K562 (cell line): ENCODE measurements around the gene ZNF629. TPM values are rescaled to one million over a fixed set of nuclear protein-coding genes. Genes with fewer than 3 reads are reported as not detected.

Source experiments
- ATAC-seq: fragments of 200-7000 bp; cut with Tn5 transposase; 3 replicates; pipeline ENCODE4 v1.9.1; 2020; ENCODE audit warnings: moderate library complexity
- BruUV-seq: library from RNA; stranded (reverse); fragments of 400-500 nt; replicated peaks from 2 replicates; lab custom pipeline; 2021; lab: Mats Ljungman, UMichigan
- CTCF ChIA-PET: fragments of 300-600 bp; formaldehyde crosslinking; extraction: SDS; loops from one replicate; lab custom pipeline; 2021; ENCODE audit warnings: low intra/inter-chr PET ratio; lab: Yijun Ruan, JAX
- POLR2A ChIA-PET: fragments of 300-600, 350-650 bp; sonication (Branson Sonifier 250); formaldehyde crosslinking; extraction: SDS; loops from one replicate; lab custom pipeline; 2021; ENCODE audit warnings: antibody characterized with exemption, inconsistent platforms; lab: Yijun Ruan, JAX
- DNase-seq, 4 experiments: peaks; one replicate each; pipeline versions ENCODE4 v3.0.0 to v3.0.0-alpha.2; 2011 to 2018; ENCODE audit warnings: low spot score in 3 of 4, mixed read lengths in 3 of 4; ENCODE audit errors: extremely low read depth in 1 of 4
- FAIRE-seq: peaks from 2 replicates; lab custom pipeline; 2011; peaks lifted over from hg19 to GRCh38; lab: Jason Lieb, UNC
- H2AFZ ChIP-seq: 2 replicates; pipeline ENCODE4 v1.6.0; 2011; ENCODE audit warnings: low read depth, low read length, control low read depth, inconsistent platforms
- H3K27ac ChIP-seq: fragments of 200-600 bp; 3 replicates; pipeline ENCODE4 v1.8.0; 2011; ENCODE audit warnings: low read depth, mild to moderate bottlenecking, control low read depth, inconsistent platforms, low read length, moderate library complexity, mixed read lengths; ENCODE audit errors: extremely low read depth
- H3K27me3 ChIP-seq, 2 experiments: fragments of 300-600 bp in 1 of 2; 2 replicates in 1 of 2; 3 replicates in 1 of 2; pipeline versions ENCODE4 v1.6.0 to v1.8.0; 2011; ENCODE audit warnings: inconsistent platforms in 2 of 2, low read length in 2 of 2, mild to moderate bottlenecking in 1 of 2, mixed read lengths in 1 of 2, moderate library complexity in 1 of 2; ENCODE audit not compliant: control insufficient read depth in 2 of 2, insufficient read depth in 2 of 2
- H3K36me3 ChIP-seq: fragments of 300-600 bp; 3 replicates; pipeline ENCODE4 v1.8.0; 2011; ENCODE audit warnings: mild to moderate bottlenecking, low read length, inconsistent platforms; ENCODE audit not compliant: control insufficient read depth, insufficient read depth
- H3K4me1 ChIP-seq, 2 experiments: fragments of 200-600 bp in 1 of 2; replicated peaks in 1 of 2; 2 replicates in 1 of 2; 3 replicates in 1 of 2; pipeline versions ENCODE4 v1.5.1 to v1.8.0; 2011; ENCODE audit warnings: inconsistent platforms in 2 of 2, low read length in 2 of 2, mild to moderate bottlenecking in 1 of 2, mixed read lengths in 1 of 2, moderate library complexity in 1 of 2; ENCODE audit not compliant: control insufficient read depth in 2 of 2, insufficient read depth in 2 of 2
- H3K4me2 ChIP-seq: 2 replicates; pipeline ENCODE4 v1.6.1; 2011; ENCODE audit warnings: low read length, control low read depth, inconsistent platforms, mixed read lengths; ENCODE audit not compliant: insufficient read depth
- H3K4me3 ChIP-seq: fragments of 200-600 bp; sonication (generic), shearing (Covaris generic); 2 replicates; pipeline ENCODE4 v1.5.1; 2016; ENCODE audit warnings: control low read depth, inconsistent platforms
- H3K79me2 ChIP-seq: fragments of 200-600 bp; 3 replicates; pipeline ENCODE4 v1.8.0; 2011; ENCODE audit warnings: low read length, inconsistent platforms; ENCODE audit not compliant: control insufficient read depth, insufficient read depth
- H3K9ac ChIP-seq, 2 experiments: 2 replicates each; pipeline versions ENCODE4 v1.6.0 to v1.6.1; 2011; ENCODE audit warnings: low read depth in 2 of 2, low read length in 2 of 2, control low read depth in 1 of 2, inconsistent platforms in 1 of 2, mild to moderate bottlenecking in 1 of 2, mixed read lengths in 1 of 2; ENCODE audit not compliant: insufficient read depth in 1 of 2
- H3K9me1 ChIP-seq: one replicate; pipeline ENCODE4 v1.6.0; 2011; ENCODE audit warnings: inconsistent platforms, mild to moderate bottlenecking, low read length, moderate library complexity; ENCODE audit not compliant: control insufficient read depth, insufficient read depth
- H3K9me3 ChIP-seq: replicated peaks from 2 replicates; pipeline ENCODE4 v1.5.1; 2011; ENCODE audit warnings: low read depth, low read length, inconsistent platforms; ENCODE audit not compliant: control insufficient read depth, insufficient read depth
- H4K20me1 ChIP-seq: replicated peaks from 2 replicates; pipeline ENCODE4 v1.6.1; 2011; ENCODE audit warnings: low read length, inconsistent platforms, mixed read lengths; ENCODE audit not compliant: control insufficient read depth, insufficient read depth
- ARID2 ChIP-seq: fragments of 450-650 bp; IDR thresholded peaks from 2 replicates; pipeline ENCODE4 v1.6.1; 2017; ENCODE audit warnings: antibody characterized with exemption, mild to moderate bottlenecking
- ETV6 ChIP-seq, 3 experiments: fragments of 150-350 bp in 1 of 3; sonication (generic) in 1 of 3; formaldehyde crosslinking in 1 of 3; IDR thresholded peaks; 2 replicates each; pipeline versions ENCODE4 v1.6.1 to v1.8.0; 2014 to 2022; ENCODE audit warnings: borderline replicate concordance in 2 of 3, low read depth in 2 of 3, antibody characterized with exemption in 1 of 3, low read length in 1 of 3, mild to moderate bottlenecking in 1 of 3, missing genetic modification reagents in 1 of 3
- FOSL1 ChIP-seq: fragments of 200-800 bp; sonication (Bioruptor generic); conservative IDR thresholded peaks from 2 replicates; pipeline ENCODE4 v1.6.1; 2016; ENCODE audit warnings: missing genetic modification characterization, missing compliant biosample characterization
- GTF2F1 ChIP-seq: IDR thresholded peaks from 2 replicates; pipeline ENCODE4 v1.6.1; 2011; ENCODE audit warnings: low read depth, low read length, improper control_type of control experiment
- KDM1A ChIP-seq, 2 experiments: fragments of 450-650 bp; IDR thresholded peaks; 2 replicates each; pipeline ENCODE4 v1.6.1; 2016; ENCODE audit warnings: mild to moderate bottlenecking in 2 of 2
- RCOR1 ChIP-seq, 2 experiments: IDR thresholded peaks; 2 replicates each; pipeline ENCODE4 v1.6.1; 2012; ENCODE audit warnings: low read depth in 2 of 2, low read length in 2 of 2, borderline replicate concordance in 1 of 2, improper control_type of control experiment in 1 of 2
- TEAD2 ChIP-seq: fragments of 450-650 bp; IDR thresholded peaks from 2 replicates; pipeline ENCODE4 v1.6.1; 2016; ENCODE audit warnings: missing genetic modification characterization, control low read depth, missing compliant biosample characterization
- ZNF785 ChIP-seq: fragments of 250-450 bp; sonication (Bioruptor Pico); IDR thresholded peaks from 2 replicates; pipeline ENCODE4 v1.4.0; 2020; ENCODE audit warnings: mild to moderate bottlenecking
- WGBS: fragments of 100-300 bp; shearing (Covaris generic); methylation state at CpG from one replicate; pipeline ENCODE4 v1.1.6; 2016; ENCODE audit warnings: low coverage, mixed read lengths; ENCODE audit not compliant: insufficient coverage; ENCODE audit errors: missing lambda C conversion rate; 5-methylcytosine and 5-hydroxymethylcytosine counted together
- in situ Hi-C: fragments of 300-500 bp; cut with MboI; formaldehyde crosslinking; loops from 4 replicates; pipeline ENCODE4 v1.15.0; 2018; ENCODE audit warnings: inconsistent platforms, mixed read lengths
- intact Hi-C: fragments of 100-400 bp; cut with micrococcal nuclease; formaldehyde crosslinking; loops from 2 replicates; pipeline ENCODE4 v1.14.2; 2022
- polyA plus RNA-seq, 8 experiments: library from polyadenylated mRNA; depleted of rRNA in 4 of 8; stranded (reverse) in 5 of 8; unstranded in 3 of 8; fragments of >200 nt; fragmentation: Nextera tagmentation in 2 of 8; fragmentation: Illumina TruSeq in 1 of 8; extraction: Ambion mirVana in 2 of 8; extraction: Trizol in 1 of 8; gene quantifications; 2 replicates each; pipeline versions ENCODE4 v1.2.1 to v1.2.3, GENCODE V29; 2011 to 2014; ENCODE audit warnings: inconsistent platforms in 1 of 8, missing spikeins in 1 of 8
- total RNA-seq, 7 experiments: library from RNA; depleted of rRNA in 6 of 7; stranded (reverse); fragments of >200 nt in 6 of 7; fragmentation: Illumina TruSeq in 2 of 7; extraction: Trizol in 2 of 7; gene quantifications; 2 replicates each; pipeline versions ENCODE4 v1.2.1 to v1.2.3, GENCODE V29; 2011 to 2021; ENCODE audit warnings: low replicate concordance in 1 of 7
- TF ChIP-seq, protein P1 (sequence below): fragments of 200-800 bp; sonication (Bioruptor generic); IDR thresholded peaks from 2 replicates; pipeline ENCODE4 v1.6.1; 2016; ENCODE audit warnings: missing genetic modification characterization, missing compliant biosample characterization
- TF ChIP-seq, protein P2 (sequence below): IDR thresholded peaks from 3 replicates; pipeline ENCODE4 v1.6.1; 2011; ENCODE audit warnings: borderline replicate concordance, mild to moderate bottlenecking, moderate library complexity; ENCODE audit not compliant: insufficient read length; ENCODE audit errors: extremely low read depth

Gene ZNF629
- total and polyA plus RNA-seq, 9 of the 15 experiments (the other 6 are each of a cell fraction or from before 2014, with no cell fraction given): 0.44 to 18.8 (median 7.4) TPM

GRCh38 chr16:30816769-30817168 lies 29.8 kb upstream of the ZNF629 start (continued):
- TF ChIP-seq, protein P1, sequence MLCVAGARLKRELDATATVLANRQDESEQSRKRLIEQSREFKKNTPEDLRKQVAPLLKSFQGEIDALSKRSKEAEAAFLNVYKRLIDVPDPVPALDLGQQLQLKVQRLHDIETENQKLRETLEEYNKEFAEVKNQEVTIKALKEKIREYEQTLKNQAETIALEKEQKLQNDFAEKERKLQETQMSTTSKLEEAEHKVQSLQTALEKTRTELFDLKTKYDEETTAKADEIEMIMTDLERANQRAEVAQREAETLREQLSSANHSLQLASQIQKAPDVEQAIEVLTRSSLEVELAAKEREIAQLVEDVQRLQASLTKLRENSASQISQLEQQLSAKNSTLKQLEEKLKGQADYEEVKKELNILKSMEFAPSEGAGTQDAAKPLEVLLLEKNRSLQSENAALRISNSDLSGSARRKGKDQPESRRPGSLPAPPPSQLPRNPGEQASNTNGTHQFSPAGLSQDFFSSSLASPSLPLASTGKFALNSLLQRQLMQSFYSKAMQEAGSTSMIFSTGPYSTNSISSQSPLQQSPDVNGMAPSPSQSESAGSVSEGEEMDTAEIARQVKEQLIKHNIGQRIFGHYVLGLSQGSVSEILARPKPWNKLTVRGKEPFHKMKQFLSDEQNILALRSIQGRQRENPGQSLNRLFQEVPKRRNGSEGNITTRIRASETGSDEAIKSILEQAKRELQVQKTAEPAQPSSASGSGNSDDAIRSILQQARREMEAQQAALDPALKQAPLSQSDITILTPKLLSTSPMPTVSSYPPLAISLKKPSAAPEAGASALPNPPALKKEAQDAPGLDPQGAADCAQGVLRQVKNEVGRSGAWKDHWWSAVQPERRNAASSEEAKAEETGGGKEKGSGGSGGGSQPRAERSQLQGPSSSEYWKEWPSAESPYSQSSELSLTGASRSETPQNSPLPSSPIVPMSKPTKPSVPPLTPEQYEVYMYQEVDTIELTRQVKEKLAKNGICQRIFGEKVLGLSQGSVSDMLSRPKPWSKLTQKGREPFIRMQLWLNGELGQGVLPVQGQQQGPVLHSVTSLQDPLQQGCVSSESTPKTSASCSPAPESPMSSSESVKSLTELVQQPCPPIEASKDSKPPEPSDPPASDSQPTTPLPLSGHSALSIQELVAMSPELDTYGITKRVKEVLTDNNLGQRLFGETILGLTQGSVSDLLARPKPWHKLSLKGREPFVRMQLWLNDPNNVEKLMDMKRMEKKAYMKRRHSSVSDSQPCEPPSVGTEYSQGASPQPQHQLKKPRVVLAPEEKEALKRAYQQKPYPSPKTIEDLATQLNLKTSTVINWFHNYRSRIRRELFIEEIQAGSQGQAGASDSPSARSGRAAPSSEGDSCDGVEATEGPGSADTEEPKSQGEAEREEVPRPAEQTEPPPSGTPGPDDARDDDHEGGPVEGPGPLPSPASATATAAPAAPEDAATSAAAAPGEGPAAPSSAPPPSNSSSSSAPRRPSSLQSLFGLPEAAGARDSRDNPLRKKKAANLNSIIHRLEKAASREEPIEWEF (CRISPR knock-in tag): no peak
- TF ChIP-seq TEAD2 (tag) (no peak), ETV6 (IDR thresholded peaks at IDR 0.05; ENCODE audit: borderline replicate concordance in 1 of 2, low read depth in 2 of 2, low read length in 1 of 2) (no peak), ETV6 (CRISPR knock-in tag; IDR thresholded peaks at IDR 0.05; ENCODE audit: borderline replicate concordance) (no peak), ARID2 (no peak)

GRCh38 chr16:30813821-30814189 lies 26.8 kb upstream of the ZNF629 start:
- ChIA-PET CTCF (interaction anchor here (0.5 kb wide), 2 partner anchors 31 to 154 kb away, joined by 3 to 5 read pairs; no protein-coding TSS in a partner anchor), POLR2A (interaction anchor here (0.6 to 3.5 kb wide), 5 partner anchors 8 to 367 kb away, joined by 3 to 13 read pairs (median 3); no protein-coding TSS in a partner anchor)
- Histone ChIP-seq H4K20me1 (no peaks in the 10 kb centered on the region), H3K27ac (peak overlapping the region; percentile 69), H3K9me3 (no peaks in the 10 kb centered on the region), H3K4me2 (peak overlapping the region; percentile 85), H3K9ac (peak overlapping the region; percentile 67 to 91), H3K9me1 (no peaks in the 10 kb centered on the region), H3K4me1 (peaks cover 16% of the 10 kb centered on the region in 2 experiments), H3K4me3 (peak overlapping the region; percentile 41), H3K79me2 (no peaks in the 10 kb centered on the region), H3K27me3 (no peaks in the 10 kb centered on the region), H2AFZ (peak overlapping the region; percentile 97), H3K36me3 (no peaks in the 10 kb centered on the region)
- in situ Hi-C loops: no loop called here
- DNase-seq: no peak
- no peak for ATAC-seq
- FAIRE-seq: no peak
- TSS peak; percentile 96 for BruUV-seq
- TF ChIP-seq FOSL1 (0 out of 2 replicates have a peak, but pooled peaks have one; percentile 3), GTF2F1 (no peak), ZNF785 (CRISPR knock-in tag) (no peak), KDM1A (IDR thresholded peaks at IDR 0.05) (peak in 1 of 2 experiments; percentile 64; a peak in 2 of 4 replicates), RCOR1 (IDR thresholded peaks at IDR 0.05; ENCODE audit: borderline replicate concordance in 1 of 2, low read depth in 2 of 2, low read length in 2 of 2) (no peak)
- TF ChIP-seq, protein P2, sequence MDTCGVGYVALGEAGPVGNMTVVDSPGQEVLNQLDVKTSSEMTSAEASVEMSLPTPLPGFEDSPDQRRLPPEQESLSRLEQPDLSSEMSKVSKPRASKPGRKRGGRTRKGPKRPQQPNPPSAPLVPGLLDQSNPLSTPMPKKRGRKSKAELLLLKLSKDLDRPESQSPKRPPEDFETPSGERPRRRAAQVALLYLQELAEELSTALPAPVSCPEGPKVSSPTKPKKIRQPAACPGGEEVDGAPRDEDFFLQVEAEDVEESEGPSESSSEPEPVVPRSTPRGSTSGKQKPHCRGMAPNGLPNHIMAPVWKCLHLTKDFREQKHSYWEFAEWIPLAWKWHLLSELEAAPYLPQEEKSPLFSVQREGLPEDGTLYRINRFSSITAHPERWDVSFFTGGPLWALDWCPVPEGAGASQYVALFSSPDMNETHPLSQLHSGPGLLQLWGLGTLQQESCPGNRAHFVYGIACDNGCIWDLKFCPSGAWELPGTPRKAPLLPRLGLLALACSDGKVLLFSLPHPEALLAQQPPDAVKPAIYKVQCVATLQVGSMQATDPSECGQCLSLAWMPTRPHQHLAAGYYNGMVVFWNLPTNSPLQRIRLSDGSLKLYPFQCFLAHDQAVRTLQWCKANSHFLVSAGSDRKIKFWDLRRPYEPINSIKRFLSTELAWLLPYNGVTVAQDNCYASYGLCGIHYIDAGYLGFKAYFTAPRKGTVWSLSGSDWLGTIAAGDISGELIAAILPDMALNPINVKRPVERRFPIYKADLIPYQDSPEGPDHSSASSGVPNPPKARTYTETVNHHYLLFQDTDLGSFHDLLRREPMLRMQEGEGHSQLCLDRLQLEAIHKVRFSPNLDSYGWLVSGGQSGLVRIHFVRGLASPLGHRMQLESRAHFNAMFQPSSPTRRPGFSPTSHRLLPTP: no peak
- 76% methylated on average over 3 of the region's 3 CpGs for WGBS
- intact Hi-C loops: loop anchor here (1.0 to 10.0 kb wide), 5 partner anchors 36 to 159 kb away; partner anchors contain the start of genes CFAP119, FBRS, PRR14 and RNF40
